ENCODE results near the gene U2AF1L4. TPM values are rescaled to one million over a fixed set of nuclear protein-coding genes. Genes with fewer than 3 reads are reported as not detected.
A peak's percentile ranks its signal among the peaks of the same experiment; 100 is the strongest.

The U2AF1L4 gene
- total RNA-seq, 1 experiment from 2014 or later = 24.6 TPM

DNA sequence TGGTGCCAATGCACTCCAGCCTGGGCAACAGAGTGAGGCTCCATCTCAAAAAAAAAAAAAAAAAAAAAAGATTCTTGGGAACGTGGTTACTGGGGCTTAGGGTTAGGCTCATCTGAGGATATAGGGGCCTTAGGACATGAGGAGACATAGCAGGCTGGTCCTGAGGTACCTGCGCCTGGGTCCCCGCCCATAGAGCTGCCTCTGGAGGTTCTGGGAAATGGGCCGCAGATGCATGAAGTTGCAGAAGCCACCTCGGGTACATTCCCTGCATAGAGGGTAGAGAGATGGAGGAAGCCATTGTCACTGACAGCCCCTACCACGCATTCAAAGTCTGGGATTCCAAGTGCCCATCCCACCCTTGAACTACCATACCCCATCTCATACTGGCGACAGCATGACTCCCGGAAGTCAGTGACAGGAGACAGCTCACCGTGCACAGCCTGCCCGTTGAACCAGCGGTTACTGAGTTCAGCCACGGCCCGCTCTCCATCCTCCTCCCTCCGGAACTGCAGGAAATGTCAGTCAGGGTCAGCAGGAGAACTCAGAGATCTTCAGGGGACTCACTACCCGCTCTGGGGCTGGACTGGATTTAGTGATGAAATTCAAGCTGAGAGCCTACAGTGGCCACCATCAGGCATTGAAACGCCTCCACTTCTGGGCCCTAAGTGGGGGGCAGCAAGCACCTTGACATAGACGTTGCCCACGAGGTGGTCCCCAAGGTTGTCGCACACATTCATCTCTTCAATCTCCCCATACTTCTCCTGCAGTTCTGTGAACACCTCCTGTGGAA lies 1.4 kb downstream of the U2AF1L4 start:
- H3K9me3 Mint-ChIP-seq (ENCODE audit: unreplicated experiment) = no peaks in the 10 kb centered on the region
- no TSS peak for BruUV-seq (replicated peaks)
- H3K4me1 ChIP-seq = peaks cover 11% of the 10 kb centered on the region
- no peak overlapping the region for H3K4me3 ChIP-seq (ENCODE audit: low read depth, low read length)
- H3K27me3 Mint-ChIP-seq (ENCODE audit: insufficient read depth, unreplicated experiment) = no peaks in the 10 kb centered on the region
- CTCF ChIA-PET = interaction anchor here (1.9 kb wide), 2 partner anchors 42 to 76 kb away, joined by 7 to 9 read pairs; no protein-coding TSS in a partner anchor
- H3K36me3 Mint-ChIP-seq (ENCODE audit: insufficient read depth, unreplicated experiment) = peaks cover 62% of the 10 kb centered on the region
- 0 out of 2 replicates have a peak, but pooled peaks cover under 1% of the 10 kb centered on the region for H3K36me3 ChIP-seq (ENCODE audit: control insufficient read depth, insufficient read depth, low read length)
- TF ChIP-seq, protein P1, sequence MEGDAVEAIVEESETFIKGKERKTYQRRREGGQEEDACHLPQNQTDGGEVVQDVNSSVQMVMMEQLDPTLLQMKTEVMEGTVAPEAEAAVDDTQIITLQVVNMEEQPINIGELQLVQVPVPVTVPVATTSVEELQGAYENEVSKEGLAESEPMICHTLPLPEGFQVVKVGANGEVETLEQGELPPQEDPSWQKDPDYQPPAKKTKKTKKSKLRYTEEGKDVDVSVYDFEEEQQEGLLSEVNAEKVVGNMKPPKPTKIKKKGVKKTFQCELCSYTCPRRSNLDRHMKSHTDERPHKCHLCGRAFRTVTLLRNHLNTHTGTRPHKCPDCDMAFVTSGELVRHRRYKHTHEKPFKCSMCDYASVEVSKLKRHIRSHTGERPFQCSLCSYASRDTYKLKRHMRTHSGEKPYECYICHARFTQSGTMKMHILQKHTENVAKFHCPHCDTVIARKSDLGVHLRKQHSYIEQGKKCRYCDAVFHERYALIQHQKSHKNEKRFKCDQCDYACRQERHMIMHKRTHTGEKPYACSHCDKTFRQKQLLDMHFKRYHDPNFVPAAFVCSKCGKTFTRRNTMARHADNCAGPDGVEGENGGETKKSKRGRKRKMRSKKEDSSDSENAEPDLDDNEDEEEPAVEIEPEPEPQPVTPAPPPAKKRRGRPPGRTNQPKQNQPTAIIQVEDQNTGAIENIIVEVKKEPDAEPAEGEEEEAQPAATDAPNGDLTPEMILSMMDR (IDR thresholded peaks at IDR 0.05; ENCODE audit: insufficient read depth in 1 of 2, low read depth in 1 of 2, low read length in 1 of 2, severe bottlenecking in 1 of 2, unreplicated experiment in 1 of 2) = no peak
- no peaks in the 10 kb centered on the region for H3K27me3 ChIP-seq (replicated peaks; ENCODE audit: control insufficient read depth, insufficient read depth, low read length)
- no peaks in the 10 kb centered on the region for H3K9me3 ChIP-seq
- peaks cover 18% of the 10 kb centered on the region for H3K4me1 Mint-ChIP-seq (ENCODE audit: low read depth, unreplicated experiment)
- intact Hi-C loops (cut with micrococcal nuclease; ENCODE audit: unreplicated experiment) = loop anchor here (2.0 kb wide), 1 partner anchor 77 kb away; no protein-coding TSS in a partner anchor
- peak overlapping the region; percentile 93 for H3K4me3 Mint-ChIP-seq (ENCODE audit: unreplicated experiment)
- no peak for DNase-seq
- no peak overlapping the region for H3K27ac Mint-ChIP-seq (ENCODE audit: unreplicated experiment)
- POLR2A ChIA-PET = interaction anchor here (0.6 kb wide), 1 partner anchor 265 kb away, joined by 6 read pairs; the partner anchor contains the start of gene SYNE4

DNA sequence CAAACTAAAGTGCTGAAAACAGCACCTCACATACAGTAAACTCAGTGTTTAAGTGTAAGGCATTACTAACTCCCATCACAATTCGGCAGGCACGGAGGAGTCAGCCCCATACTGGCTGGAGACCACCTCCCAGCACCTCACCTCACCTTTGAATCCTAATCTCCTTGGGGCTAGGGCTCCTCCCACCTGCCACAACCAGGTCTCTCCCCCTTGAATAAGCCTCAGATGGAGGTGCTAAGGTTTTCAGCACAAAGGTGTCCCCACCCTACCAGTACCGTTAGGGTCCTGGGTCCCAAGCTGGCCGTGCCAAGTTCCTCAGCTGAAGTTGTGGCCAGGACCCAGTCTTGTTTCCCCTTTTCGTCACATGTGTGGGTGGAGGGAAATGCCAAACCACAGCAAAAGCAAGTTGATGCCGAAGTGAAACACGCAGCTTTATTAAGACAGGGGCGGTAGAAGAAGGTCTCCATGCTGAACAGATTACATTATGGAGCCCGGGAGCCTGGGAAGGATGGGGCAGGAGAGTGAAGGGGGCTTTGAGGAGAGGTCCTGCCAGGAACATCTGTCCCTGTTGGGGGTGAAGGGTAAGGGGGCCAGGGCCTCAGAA lies 3.0 kb downstream of the U2AF1L4 start, which contains the start of gene IGFLR1:
Gene IGFLR1 (minus strand): TSS at position 332 of the 604 bp plus-strand sequence. CDS start 1,272 bp downstream, outside the sequence.
- peak within 1 kb of the TSS; percentile 58 for H3K4me3 ChIP-seq (ENCODE audit: low read depth, low read length)
- intact Hi-C loops (cut with micrococcal nuclease; ENCODE audit: unreplicated experiment) = no loop called here
- H3K9me3 ChIP-seq = no peaks in the 10 kb centered on the region
- H3K36me3 ChIP-seq (ENCODE audit: control insufficient read depth, insufficient read depth, low read length) = peaks cover 6% of the 10 kb centered on the region; the same call in 1 of the 2 replicates
- peaks cover 64% of the 10 kb centered on the region for H3K36me3 Mint-ChIP-seq (ENCODE audit: insufficient read depth, unreplicated experiment)
- no peaks in the 10 kb centered on the region for H3K9me3 Mint-ChIP-seq (ENCODE audit: unreplicated experiment)
- peak within 1 kb of the TSS; percentile 87 for H3K27ac Mint-ChIP-seq (ENCODE audit: unreplicated experiment)
- ChIA-PET POLR2A (no interaction called here), CTCF (no interaction called here)
- peaks cover 11% of the 10 kb centered on the region for H3K4me1 Mint-ChIP-seq (ENCODE audit: low read depth, unreplicated experiment)
- TF ChIP-seq, protein P1 (IDR thresholded peaks at IDR 0.05; ENCODE audit: insufficient read depth in 1 of 2, low read depth in 1 of 2, low read length in 1 of 2, severe bottlenecking in 1 of 2, unreplicated experiment in 1 of 2) = no peak
- no TSS peak for BruUV-seq (replicated peaks)
- no peaks in the 10 kb centered on the region for H3K27me3 ChIP-seq (replicated peaks; ENCODE audit: control insufficient read depth, insufficient read depth, low read length)
- peak within 1 kb of the TSS; percentile 97 for H3K4me3 Mint-ChIP-seq (ENCODE audit: unreplicated experiment)
- no peaks in the 10 kb centered on the region for H3K27me3 Mint-ChIP-seq (ENCODE audit: insufficient read depth, unreplicated experiment)
- peaks cover 8% of the 10 kb centered on the region; the same call in 1 of the 2 replicates for H3K4me1 ChIP-seq
- DNase-seq = no peak

DNA sequence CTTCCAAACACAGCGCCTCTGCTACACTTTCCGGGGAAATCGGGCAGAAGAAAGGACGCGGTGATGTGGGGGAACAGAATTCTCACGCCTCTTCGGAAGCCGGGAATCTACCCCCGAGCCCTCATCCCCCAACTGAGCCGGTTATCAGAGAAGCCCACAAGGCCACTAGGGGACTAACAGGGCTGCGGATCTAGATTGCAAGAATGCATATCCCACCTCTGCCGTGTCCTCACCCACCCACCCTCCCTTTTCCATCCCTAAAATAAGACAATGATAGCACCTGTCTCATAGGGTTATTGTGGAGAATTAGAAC lies 4.1 kb downstream of the U2AF1L4 start:
- Mint-ChIP-seq H3K4me1 (ENCODE audit: low read depth, unreplicated experiment) (peaks cover 11% of the 10 kb centered on the region), H3K27me3 (ENCODE audit: insufficient read depth, unreplicated experiment) (no peaks in the 10 kb centered on the region), H3K9me3 (ENCODE audit: unreplicated experiment) (no peaks in the 10 kb centered on the region), H3K4me3 (ENCODE audit: unreplicated experiment) (peak overlapping the region; percentile 97), H3K36me3 (ENCODE audit: insufficient read depth, unreplicated experiment) (peaks cover 73% of the 10 kb centered on the region), H3K27ac (ENCODE audit: unreplicated experiment) (peak overlapping the region; percentile 87)
- intact Hi-C loops (cut with micrococcal nuclease; ENCODE audit: unreplicated experiment) = loop anchor here (2.0 kb wide), 1 partner anchor 48 kb away; no protein-coding TSS in a partner anchor
- no peak for DNase-seq
- TF ChIP-seq, protein P1 (IDR thresholded peaks at IDR 0.05; ENCODE audit: insufficient read depth in 1 of 2, low read depth in 1 of 2, low read length in 1 of 2, severe bottlenecking in 1 of 2, unreplicated experiment in 1 of 2) = peak in 1 of 2 experiments; percentile 14
- CTCF ChIA-PET = interaction anchor here (0.5 to 1.2 kb wide), 11 partner anchors 15 to 477 kb away, joined by 3 to 13 read pairs (median 5); no protein-coding TSS in a partner anchor
- Histone ChIP-seq H3K27me3 (replicated peaks; ENCODE audit: control insufficient read depth, insufficient read depth, low read length) (no peaks in the 10 kb centered on the region), H3K4me1 (peaks cover 8% of the 10 kb centered on the region; the same call in 1 of the 2 replicates), H3K36me3 (ENCODE audit: control insufficient read depth, insufficient read depth, low read length) (peaks cover 8% of the 10 kb centered on the region; the same call in 1 of the 2 replicates), H3K4me3 (ENCODE audit: low read depth, low read length) (peak overlapping the region; percentile 58), H3K9me3 (no peaks in the 10 kb centered on the region)
- POLR2A ChIA-PET = interaction anchor here (0.6 to 1.2 kb wide), 7 partner anchors 11 to 190 kb away, joined by 3 to 7 read pairs (median 4); partner anchors contain the start of gene COX6B1
- no TSS peak for BruUV-seq (replicated peaks)

Measured in Caco-2 (cell line).